COLO668 (cell line): ENCODE measurements around the gene TCP11.

Experiments
- DNase-seq: peaks from one replicate; lab custom pipeline; 2025; ENCODE audit not compliant: unreplicated experiment; lab: John Stamatoyannopoulos, UW

TCP11 gene

GRCh38 chr6:35096129-35096862 lies 44.8 kb downstream of the TCP11 start:
- no peak for DNase-seq

GRCh38 chr6:35094183-35094582 lies 47.0 kb downstream of the TCP11 start:
- DNase-seq = no peak

- DNase-seq = no peak
Measured at GRCh38 chr6:35093783-35094182, 47.4 kb downstream of the TCP11 start.

GRCh38 chr6:35093118-35093445 lies 48.1 kb downstream of the TCP11 start:
- no peak for DNase-seq

- peak; percentile 66 for DNase-seq
Measured at GRCh38 chr6:35092362-35093117, 48.6 kb downstream of the TCP11 start.

- DNase-seq = no peak
Measured at GRCh38 chr6:35091346-35092083, 49.6 kb downstream of the TCP11 start.

GRCh38 chr6:35090734-35091133 lies 50.4 kb downstream of the TCP11 start:
- no peak for DNase-seq

- DNase-seq = no peak
Measured at GRCh38 chr6:35089935-35090505, 51.1 kb downstream of the TCP11 start.

- DNase-seq = no peak
Measured at GRCh38 chr6:35089216-35089934, 51.8 kb downstream of the TCP11 start.

GRCh38 chr6:35088281-35089215 lies 52.6 kb downstream of the TCP11 start:
- no peak for DNase-seq

GRCh38 chr6:35087361-35088280 lies 53.5 kb downstream of the TCP11 start:
- DNase-seq = no peak

- DNase-seq = no peak
Measured at GRCh38 chr6:35086636-35087360, 54.3 kb downstream of the TCP11 start.

- no peak for DNase-seq
Measured at GRCh38 chr6:35086282-35086632, 54.9 kb downstream of the TCP11 start.

GRCh38 chr6:35085359-35086281 lies 55.5 kb downstream of the TCP11 start:
- no peak for DNase-seq

GRCh38 chr6:35084511-35085203 lies 56.5 kb downstream of the TCP11 start:
- no peak for DNase-seq

- no peak for DNase-seq
Measured at GRCh38 chr6:35084041-35084491, 57.1 kb downstream of the TCP11 start.
